ENCODE results near the gene OR2Y1.
"Not testable (repeated sequence)": the region's sequence is repeated elsewhere in the genome, so short reads cannot be mapped to it uniquely, and the experiment has no call there.

The OR2Y1 gene

GRCh38 chr5:180739958-180740357 is at the start of gene OR2Y1:
TSS of gene OR2Y1 (minus strand) at chr5:180740058. CDS start at chr5:180740058, 0 bp downstream.
- no peak for DNase-seq (ENCODE audit: low read depth in 3 of 3)

DNA sequence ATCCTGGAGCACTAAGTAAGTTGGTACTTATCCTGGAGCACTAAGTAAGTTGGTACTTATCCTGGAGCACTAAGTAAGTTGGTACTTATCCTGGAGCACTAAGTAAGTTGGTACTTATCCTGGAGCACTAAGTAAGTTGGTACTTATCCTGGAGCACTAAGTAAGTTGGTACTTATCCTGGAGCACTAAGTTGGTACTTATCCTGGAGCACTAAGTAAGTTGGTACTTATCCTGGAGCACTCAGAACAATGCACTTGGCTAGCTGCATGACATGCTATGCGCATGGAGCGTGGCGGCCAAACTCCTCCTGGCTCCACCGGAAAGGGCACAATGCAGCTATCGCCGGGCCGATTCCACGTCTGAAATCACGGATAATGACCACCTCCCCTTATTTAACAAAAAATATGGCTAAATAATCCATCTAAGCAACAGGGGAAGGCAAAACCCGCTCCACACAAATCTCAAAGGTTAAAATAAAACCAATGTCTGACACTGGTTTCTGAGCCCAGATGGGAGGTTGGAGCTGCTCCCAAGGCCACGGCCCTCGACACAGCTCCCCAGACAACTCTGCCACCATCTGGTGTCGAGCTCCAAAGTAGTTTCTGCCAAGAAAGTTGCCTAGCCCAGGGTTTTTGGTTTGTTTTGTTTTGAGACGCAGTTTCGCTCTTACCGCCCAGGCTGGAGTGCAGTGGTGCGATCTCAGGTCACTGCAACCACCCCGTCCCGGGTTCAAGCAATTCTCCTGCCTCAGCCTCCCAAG is 49.0 kb upstream of the OR2Y1 start:
- not testable (repeated sequence) for DNase-seq (ENCODE audit: low read depth in 3 of 3)

DNA sequence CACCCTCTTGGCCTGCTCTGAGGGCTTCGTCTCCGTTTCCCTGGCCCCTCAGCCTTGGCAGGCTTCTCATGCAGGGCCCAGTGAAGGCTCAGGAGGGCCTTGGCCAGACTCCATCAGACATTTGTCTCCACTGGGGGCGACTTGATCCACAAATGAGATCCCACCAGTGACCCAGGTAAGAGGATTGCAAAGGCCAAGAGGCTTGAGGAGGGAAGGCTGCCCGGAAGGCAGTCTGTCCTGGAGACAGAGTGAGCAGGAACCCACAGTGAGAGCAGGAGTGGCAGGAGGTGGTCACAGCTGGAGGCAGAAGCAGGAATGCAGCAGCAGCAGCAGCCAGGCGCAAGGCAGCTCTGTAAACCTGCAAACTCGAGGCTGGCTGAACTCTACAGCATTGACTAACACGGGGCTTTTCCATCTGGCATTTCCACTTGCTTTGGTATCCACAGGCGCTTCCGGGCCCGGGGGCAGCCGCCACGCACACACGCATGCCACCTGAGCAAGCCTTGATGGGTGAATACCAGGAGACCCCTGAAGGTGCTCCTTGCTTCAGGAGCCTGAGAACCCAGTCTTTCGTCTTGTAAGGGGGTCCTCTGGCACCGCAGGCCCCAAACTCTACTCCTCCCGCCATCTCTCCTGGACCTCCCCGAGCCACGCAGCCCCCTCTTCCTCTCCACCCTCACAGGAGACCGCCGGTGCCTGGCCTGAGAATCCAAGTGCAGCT is 48.0 kb upstream of the OR2Y1 start:
- no peak for DNase-seq (ENCODE audit: low read depth in 3 of 3)

GRCh38 chr5:180786531-180787398 is 46.9 kb upstream of the OR2Y1 start:
- no peak for DNase-seq (ENCODE audit: low read depth in 3 of 3)

- no peak for DNase-seq (ENCODE audit: low read depth in 3 of 3)
Observed at GRCh38 chr5:180785794-180786221, 46.0 kb upstream of the OR2Y1 start.

DNA sequence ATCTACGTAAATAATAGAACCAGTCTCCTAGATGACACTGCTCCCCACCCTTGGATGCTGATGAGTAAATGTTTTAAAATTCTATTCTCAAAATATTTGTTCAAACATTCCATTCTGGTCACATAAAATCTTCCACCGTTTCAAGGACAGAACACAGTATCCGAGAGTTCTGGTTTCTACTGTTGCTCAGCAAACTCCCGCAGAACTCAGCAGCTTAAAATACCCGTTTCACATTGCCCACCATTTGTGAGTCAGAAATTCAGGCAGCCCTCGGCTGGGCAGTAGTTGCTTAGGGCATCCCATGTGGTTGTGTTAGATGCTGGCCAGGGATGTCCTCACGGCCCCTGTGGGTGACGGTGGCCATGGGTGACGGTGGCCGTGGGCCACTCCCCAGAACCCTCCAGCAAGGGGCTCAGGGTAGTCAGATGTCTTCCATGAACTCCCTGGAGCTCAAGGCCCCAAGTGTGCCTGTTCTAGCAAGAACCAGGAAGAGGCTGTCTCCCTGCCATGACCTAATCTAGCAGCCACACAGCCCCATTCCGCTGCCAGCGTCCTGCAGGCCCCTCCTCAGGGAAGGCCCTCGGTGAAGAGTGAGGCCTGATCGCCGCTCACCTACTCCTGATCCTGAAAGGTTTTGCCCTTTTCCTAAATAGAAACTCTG is 45.4 kb upstream of the OR2Y1 start:
- no peak for DNase-seq (ENCODE audit: low read depth in 3 of 3)

GRCh38 chr5:180784497-180785097 is 44.7 kb upstream of the OR2Y1 start:
- peak; percentile 43 to 61 (median 49) for DNase-seq (ENCODE audit: low read depth in 3 of 3)

DNA sequence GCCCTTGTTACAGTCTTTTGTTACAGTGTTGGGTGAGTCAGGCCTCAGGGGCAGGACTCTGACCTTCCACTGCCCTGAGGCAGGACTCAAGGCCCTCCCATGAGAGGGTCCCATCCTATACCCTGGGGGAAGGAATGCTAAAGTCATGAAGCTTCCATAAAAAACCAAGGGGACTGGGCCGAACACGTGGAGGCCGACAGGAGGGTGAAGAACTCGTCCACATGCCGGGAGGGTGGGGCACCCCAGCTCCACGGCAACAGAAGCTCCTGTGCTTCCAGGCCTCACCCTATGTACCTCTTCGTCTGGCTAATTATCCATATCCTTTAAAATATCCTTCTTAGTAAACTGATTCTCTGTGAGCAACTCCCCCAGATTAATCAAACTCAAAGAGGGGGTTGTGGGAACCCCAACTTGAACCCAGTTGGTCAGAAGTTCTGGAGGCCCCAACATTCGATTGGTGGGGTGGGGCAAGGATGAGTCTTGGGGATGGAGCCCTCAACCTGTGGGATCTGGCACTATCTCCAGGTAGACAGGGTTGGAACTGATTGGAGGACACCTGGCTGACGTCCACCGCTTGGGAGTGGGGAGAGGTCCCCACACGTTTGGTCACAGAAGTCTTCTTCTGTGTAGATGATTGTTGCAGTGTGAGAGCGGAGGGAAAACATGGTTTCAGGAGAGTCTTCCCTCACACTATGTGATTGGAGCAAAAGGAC is 43.6 kb upstream of the OR2Y1 start:
- no peak for DNase-seq (ENCODE audit: low read depth in 3 of 3)

DNA sequence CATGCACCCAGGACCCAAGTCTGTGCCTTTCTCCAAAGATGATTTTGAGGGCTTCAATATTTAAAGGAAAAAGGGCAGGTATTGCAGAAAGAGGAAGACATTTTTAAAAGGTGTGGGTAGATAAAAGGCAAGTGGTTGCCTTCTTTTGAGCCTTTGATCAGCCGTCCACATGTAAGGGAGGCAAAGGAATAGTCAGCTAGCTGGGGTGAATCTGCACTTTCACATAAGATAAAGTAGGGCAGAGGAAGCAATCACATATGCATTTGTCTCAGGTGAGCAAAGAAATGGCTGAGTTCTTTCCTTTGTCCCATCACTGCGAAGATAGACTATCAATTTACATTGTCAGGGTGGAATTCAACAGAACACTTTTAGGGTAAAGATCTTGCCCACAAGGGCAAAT is 42.9 kb upstream of the OR2Y1 start:
- DNase-seq (ENCODE audit: low read depth in 3 of 3) = no peak

GRCh38 chr5:180781900-180782326 is 42.1 kb upstream of the OR2Y1 start:
- not testable (repeated sequence) for DNase-seq (ENCODE audit: low read depth in 3 of 3)

GRCh38 chr5:180779985-180780610 is 40.2 kb upstream of the OR2Y1 start:
- no peak for DNase-seq (ENCODE audit: low read depth in 3 of 3)

GRCh38 chr5:180777475-180777874 is 37.6 kb upstream of the OR2Y1 start:
- no peak for DNase-seq (ENCODE audit: low read depth in 3 of 3)

DNA sequence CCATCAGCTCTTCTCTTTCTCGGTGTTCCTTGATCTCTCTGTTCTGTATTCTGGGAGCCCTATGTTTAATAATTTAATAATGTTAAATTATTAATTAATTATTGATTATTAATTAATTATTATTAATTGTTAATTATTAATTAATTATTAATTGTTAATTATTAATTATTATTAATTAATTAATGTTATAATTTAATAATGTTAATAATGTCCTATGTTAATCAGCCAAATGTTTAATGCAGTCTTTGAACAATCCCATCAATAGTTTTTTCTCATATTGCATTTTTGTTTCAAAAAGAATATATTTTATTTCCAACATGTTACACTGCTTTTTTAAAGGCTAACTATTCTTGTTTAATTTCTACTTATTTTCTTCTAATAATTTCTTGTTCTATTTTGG is 36.5 kb upstream of the OR2Y1 start:
- DNase-seq (ENCODE audit: low read depth in 3 of 3) = no peak

DNA sequence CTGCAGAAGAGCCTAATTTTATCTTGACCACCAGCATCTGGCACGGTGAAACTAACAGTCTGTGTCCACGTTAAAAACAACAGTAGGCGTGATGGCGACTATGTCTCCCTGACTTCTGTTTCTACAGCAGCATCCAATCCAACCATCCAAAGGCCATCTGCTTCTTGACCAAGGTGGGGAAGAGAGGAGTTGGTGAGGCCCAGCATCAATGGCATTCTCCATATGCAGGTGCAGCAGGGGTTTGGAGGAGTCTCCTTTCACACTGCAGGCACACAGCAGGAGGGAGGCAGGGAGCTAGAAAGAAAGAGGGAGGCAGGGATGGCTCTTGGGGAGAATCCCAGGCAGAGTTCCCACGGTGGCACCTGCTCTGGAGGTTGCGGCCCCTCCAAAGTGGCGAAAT is 35.8 kb upstream of the OR2Y1 start:
- DNase-seq (ENCODE audit: low read depth in 3 of 3) = no peak

- DNase-seq (ENCODE audit: low read depth in 3 of 3) = no peak
Observed at GRCh38 chr5:180771839-180772238, 32.0 kb upstream of the OR2Y1 start.

- DNase-seq (ENCODE audit: low read depth in 3 of 3) = no peak
Observed at GRCh38 chr5:180769821-180770220, 30.0 kb upstream of the OR2Y1 start.

- no peak for DNase-seq (ENCODE audit: low read depth in 3 of 3)
Observed at GRCh38 chr5:180755601-180756000, 15.7 kb upstream of the OR2Y1 start.

GRCh38 chr5:180744253-180744652 is 4.4 kb upstream of the OR2Y1 start:
- no peak for DNase-seq (ENCODE audit: low read depth in 3 of 3)

GRCh38 chr5:180742727-180743126 is 2.9 kb upstream of the OR2Y1 start:
- no peak for DNase-seq (ENCODE audit: low read depth in 3 of 3)

DNA sequence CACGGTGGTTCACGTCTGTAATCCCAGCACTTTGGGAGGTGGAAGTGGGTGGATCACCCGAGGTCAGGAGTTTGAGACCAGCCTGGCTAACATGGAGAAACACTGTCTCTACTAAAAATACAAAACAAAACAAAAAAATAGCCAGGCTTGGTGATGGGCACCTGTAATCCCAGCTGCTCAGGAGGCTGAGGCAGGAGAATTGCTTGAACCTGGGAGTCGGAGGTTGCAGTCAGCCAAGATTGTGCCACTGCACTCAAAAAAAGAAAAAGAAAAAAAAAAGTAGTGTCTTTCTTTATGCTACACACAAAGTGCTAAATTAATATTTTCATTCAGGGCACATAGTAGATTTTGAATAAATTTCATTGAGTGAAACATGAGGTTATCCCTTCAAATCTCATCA is 1.1 kb upstream of the OR2Y1 start:
- not testable (repeated sequence) for DNase-seq (ENCODE audit: low read depth in 3 of 3)

Measured in stimulated activated CD4-positive, alpha-beta T cell treated with anti-CD3 and anti-CD28 coated beads, TNF-alpha, amount 100 ng/mL, for 24 hours (primary cell).